ENCODE data around the gene DHDH. TPM values are rescaled to one million over a fixed set of nuclear protein-coding genes. Genes with fewer than 3 reads are reported as not detected.

DHDH gene
- total RNA-seq, 1 donor = not detected

- DNase-seq (ENCODE audit: low read depth) = no peak
- TF ChIP-seq CTCF (IDR thresholded peaks at IDR 0.05; ENCODE audit: insufficient read depth, low read depth, low read length) = no peak
- no peak overlapping the region for H3K4me3 ChIP-seq (ENCODE audit: low read depth, low read length)
Measured at GRCh38 chr19:48950830-48951519, 17.5 kb downstream of the DHDH start.

GRCh38 chr19:48953141-48953540 lies 19.6 kb downstream of the DHDH start:
- no peak for TF ChIP-seq CTCF (IDR thresholded peaks at IDR 0.05; ENCODE audit: insufficient read depth, low read depth, low read length)
- no peak overlapping the region for H3K4me3 ChIP-seq (ENCODE audit: low read depth, low read length)
- no peak for DNase-seq (ENCODE audit: low read depth)

GRCh38 chr19:48953990-48954594 lies 20.6 kb downstream of the DHDH start:
- H3K4me3 ChIP-seq (ENCODE audit: low read depth, low read length) = peak overlapping the region; percentile 51
- TF ChIP-seq CTCF (IDR thresholded peaks at IDR 0.05; ENCODE audit: insufficient read depth, low read depth, low read length) = no peak
- no peak for DNase-seq (ENCODE audit: low read depth)

GRCh38 chr19:48954595-48955307 lies 21.3 kb downstream of the DHDH start, which contains the start of gene BAX:
Gene BAX (plus strand): TSS chr19:48954875. CDS start chr19:48954929, 54 bp downstream.
- DNase-seq (ENCODE audit: low read depth) = peak; percentile 96
- TF ChIP-seq CTCF (IDR thresholded peaks at IDR 0.05; ENCODE audit: insufficient read depth, low read depth, low read length) = no peak
- peak within 1 kb of the TSS; percentile 87 for H3K4me3 ChIP-seq (ENCODE audit: low read depth, low read length)

GRCh38 chr19:48955308-48955958 lies 21.9 kb downstream of the DHDH start:
- DNase-seq (ENCODE audit: low read depth) = no peak
- TF ChIP-seq CTCF (IDR thresholded peaks at IDR 0.05; ENCODE audit: insufficient read depth, low read depth, low read length) = no peak
- H3K4me3 ChIP-seq (ENCODE audit: low read depth, low read length) = peak overlapping the region; percentile 87

GRCh38 chr19:48958006-48958405 lies 24.5 kb downstream of the DHDH start:
- no peak overlapping the region for H3K4me3 ChIP-seq (ENCODE audit: low read depth, low read length)
- no peak for DNase-seq (ENCODE audit: low read depth)
- no peak for TF ChIP-seq CTCF (IDR thresholded peaks at IDR 0.05; ENCODE audit: insufficient read depth, low read depth, low read length)

Measured in fibroblast of villous mesenchyme (primary cell).